AG04449 (cell line): ENCODE measurements around the gene SRD5A3.

Experiments used
- CTCF ChIA-PET: fragments of 350-600 bp; formaldehyde crosslinking; extraction: SDS; loops from one replicate; lab custom pipeline; 2021; ENCODE audit warnings: antibody characterized with exemption; lab: Yijun Ruan, JAX
- POLR2A ChIA-PET: fragments of 400-600, 350-600 bp; formaldehyde crosslinking; extraction: SDS; loops from one replicate; lab custom pipeline; 2020; ENCODE audit warnings: antibody characterized with exemption, inconsistent platforms; lab: Yijun Ruan, JAX
- DNase-seq: peaks from one replicate; pipeline ENCODE4 v3.0.0-alpha.2; 2010; ENCODE audit warnings: low read depth, low spot score
- H3K4me3 ChIP-seq: 2 replicates; pipeline ENCODE4 v1.5.1; 2011; ENCODE audit warnings: low read depth, mild to moderate bottlenecking, control low read depth, low read length
- CTCF ChIP-seq: IDR thresholded peaks from one replicate; pipeline ENCODE4 v1.5.1; 2011; ENCODE audit warnings: mild to moderate bottlenecking, moderate library complexity, low read length, control low read depth, inconsistent platforms; ENCODE audit not compliant: insufficient read depth; ENCODE audit errors: missing control alignments

SRD5A3 gene

GRCh38 chr4:55311792-55312488 is 34.1 kb upstream of the SRD5A3 start:
- ChIA-PET POLR2A (no interaction called here), CTCF (interaction anchor here (0.7 to 5.3 kb wide), 27 partner anchors 8 to 992 kb away, joined by 3 to 72 read pairs (median 3); partner anchors contain the start of gene SRD5A3)
- no peak for TF ChIP-seq CTCF
- H3K4me3 ChIP-seq: no peak overlapping the region
- DNase-seq: no peak

- peak; percentile 72 for TF ChIP-seq CTCF
- H3K4me3 ChIP-seq: no peak overlapping the region
- CTCF ChIA-PET: interaction anchor here (0.8 to 5.3 kb wide), 25 partner anchors 9 to 984 kb away, joined by 3 to 72 read pairs (median 3); partner anchors contain the start of gene SRD5A3
- no peak for DNase-seq
- POLR2A ChIA-PET: no interaction called here
These were observed 33.4 kb upstream of the SRD5A3 start for GRCh38 chr4:55312489-55313101.

- ChIA-PET CTCF (interaction anchor here (0.5 to 5.3 kb wide), 7 partner anchors 8 to 341 kb away, joined by 3 to 72 read pairs (median 4); partner anchors contain the start of gene SRD5A3), POLR2A (no interaction called here)
- DNase-seq: no peak
- no peak overlapping the region for H3K4me3 ChIP-seq
- TF ChIP-seq CTCF: no peak
These were observed 31.8 kb upstream of the SRD5A3 start for GRCh38 chr4:55314141-55314820.

- no peak overlapping the region for H3K4me3 ChIP-seq
- CTCF ChIA-PET: interaction anchor here (2.4 to 9.2 kb wide), 2 partner anchors 27 to 346 kb away, joined by 6 to 263 read pairs; partner anchors contain the start of gene SRD5A3
- no peak for TF ChIP-seq CTCF
- POLR2A ChIA-PET: no interaction called here
- DNase-seq: no peak
These were observed 27.6 kb upstream of the SRD5A3 start for GRCh38 chr4:55318175-55319129.

- CTCF ChIA-PET: interaction anchor here (0.5 to 9.2 kb wide), 28 partner anchors 8 to 1048 kb away, joined by 3 to 263 read pairs (median 4); partner anchors contain the start of gene SRD5A3
- H3K4me3 ChIP-seq: no peak overlapping the region
- TF ChIP-seq CTCF: peak; percentile 48
- POLR2A ChIA-PET: no interaction called here
- no peak for DNase-seq
These were observed 24.3 kb upstream of the SRD5A3 start for GRCh38 chr4:55321707-55322264.
